ENCODE data around the gene DNAJC8.

DNAJC8 gene

GRCh38 chr1:28269529-28269928 is 36.7 kb upstream of the DNAJC8 start:
- TF ChIP-seq SPI1 (IDR thresholded peaks at IDR 0.05; ENCODE audit: low read depth, low read length): no peak
- no peak for TF ChIP-seq TAF1 (IDR thresholded peaks at IDR 0.05; ENCODE audit: low read depth, low read length)
- no peak for TF ChIP-seq POLR2A (IDR thresholded peaks at IDR 0.05; ENCODE audit: low read depth, low read length)
- no peak for TF ChIP-seq POU2F2 (IDR thresholded peaks at IDR 0.05; ENCODE audit: low read depth, low read length)
- no peak for TF ChIP-seq PAX5 (IDR thresholded peaks at IDR 0.05; ENCODE audit: insufficient read depth, low read length, severe bottlenecking)
- no peak for TF ChIP-seq POLR2AphosphoS5 (IDR thresholded peaks at IDR 0.05; ENCODE audit: low read depth, low read length)
- no peak for DNase-seq (ENCODE audit: insufficient read length, low spot score)
- no peak for FAIRE-seq

DNA sequence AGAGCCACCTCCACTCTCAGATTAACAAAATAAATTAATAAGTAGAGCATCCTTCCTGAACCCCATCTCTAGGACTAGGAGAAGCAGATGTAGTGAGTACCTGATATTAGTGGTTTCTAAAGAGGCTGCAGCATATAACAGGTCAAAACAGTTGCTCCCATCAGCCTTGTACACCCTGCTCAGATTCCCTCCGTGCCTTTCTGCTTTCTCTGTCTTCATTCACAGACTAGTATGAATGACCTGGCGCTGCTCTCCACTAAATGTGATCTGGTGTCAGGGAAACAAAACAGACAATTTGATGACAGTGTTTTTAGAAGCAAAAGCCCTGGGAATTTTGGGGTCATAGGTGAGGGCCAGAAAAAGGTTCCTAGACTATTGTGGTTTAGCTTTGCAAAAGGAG is 34.8 kb upstream of the DNAJC8 start:
- FAIRE-seq: no peak
- TF ChIP-seq POLR2A (IDR thresholded peaks at IDR 0.05; ENCODE audit: low read depth, low read length) (no peak), TAF1 (IDR thresholded peaks at IDR 0.05; ENCODE audit: low read depth, low read length) (no peak), POLR2AphosphoS5 (IDR thresholded peaks at IDR 0.05; ENCODE audit: low read depth, low read length) (no peak), SPI1 (IDR thresholded peaks at IDR 0.05; ENCODE audit: low read depth, low read length) (no peak), PAX5 (IDR thresholded peaks at IDR 0.05; ENCODE audit: insufficient read depth, low read length, severe bottlenecking) (no peak), POU2F2 (IDR thresholded peaks at IDR 0.05; ENCODE audit: low read depth, low read length) (no peak)
- no peak for DNase-seq (ENCODE audit: insufficient read length, low spot score)

DNA sequence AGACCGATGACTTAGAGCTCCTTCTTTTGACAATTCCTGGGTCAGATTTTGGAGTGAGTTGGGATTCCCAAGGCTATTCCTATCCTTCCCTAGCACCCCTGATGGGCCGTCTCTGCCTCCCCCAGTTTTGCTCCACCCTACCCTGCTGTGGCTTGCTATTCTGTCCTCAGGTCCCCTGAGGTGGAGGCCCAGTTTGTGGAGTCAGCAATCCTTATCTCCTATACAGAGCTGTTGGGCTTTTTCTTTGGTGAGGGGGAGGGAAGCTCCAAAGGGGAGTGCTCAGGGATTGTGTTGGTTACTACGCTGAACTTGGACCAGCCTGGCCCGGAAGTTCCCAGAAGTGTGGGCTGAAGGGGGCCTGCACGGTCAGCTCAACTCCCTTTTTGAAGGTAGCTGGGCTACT is 34.1 kb upstream of the DNAJC8 start:
- DNase-seq (ENCODE audit: insufficient read length, low spot score) (no peak), FAIRE-seq (no peak)
- TF ChIP-seq POLR2A (IDR thresholded peaks at IDR 0.05; ENCODE audit: low read depth, low read length): no peak
- TF ChIP-seq SPI1 (IDR thresholded peaks at IDR 0.05; ENCODE audit: low read depth, low read length): no peak

- FAIRE-seq: no peak
- no peak for TF ChIP-seq TAF1 (IDR thresholded peaks at IDR 0.05; ENCODE audit: low read depth, low read length)
- no peak for TF ChIP-seq POU2F2 (IDR thresholded peaks at IDR 0.05; ENCODE audit: low read depth, low read length)
- no peak for TF ChIP-seq SPI1 (IDR thresholded peaks at IDR 0.05; ENCODE audit: low read depth, low read length)
- TF ChIP-seq POLR2A (IDR thresholded peaks at IDR 0.05; ENCODE audit: low read depth, low read length): no peak
- no peak for TF ChIP-seq PAX5 (IDR thresholded peaks at IDR 0.05; ENCODE audit: insufficient read depth, low read length, severe bottlenecking)
- no peak for TF ChIP-seq POLR2AphosphoS5 (IDR thresholded peaks at IDR 0.05; ENCODE audit: low read depth, low read length)
- DNase-seq (ENCODE audit: insufficient read length, low spot score): no peak
Measured at GRCh38 chr1:28265577-28265976, 32.7 kb upstream of the DNAJC8 start.

GRCh38 chr1:28264897-28265296 is 32.1 kb upstream of the DNAJC8 start:
- FAIRE-seq: no peak
- TF ChIP-seq POLR2A (IDR thresholded peaks at IDR 0.05; ENCODE audit: low read depth, low read length): no peak
- no peak for TF ChIP-seq TAF1 (IDR thresholded peaks at IDR 0.05; ENCODE audit: low read depth, low read length)
- no peak for TF ChIP-seq PAX5 (IDR thresholded peaks at IDR 0.05; ENCODE audit: insufficient read depth, low read length, severe bottlenecking)
- no peak for TF ChIP-seq SPI1 (IDR thresholded peaks at IDR 0.05; ENCODE audit: low read depth, low read length)
- no peak for TF ChIP-seq POLR2AphosphoS5 (IDR thresholded peaks at IDR 0.05; ENCODE audit: low read depth, low read length)
- TF ChIP-seq POU2F2 (IDR thresholded peaks at IDR 0.05; ENCODE audit: low read depth, low read length): no peak
- no peak for DNase-seq (ENCODE audit: insufficient read length, low spot score)

DNA sequence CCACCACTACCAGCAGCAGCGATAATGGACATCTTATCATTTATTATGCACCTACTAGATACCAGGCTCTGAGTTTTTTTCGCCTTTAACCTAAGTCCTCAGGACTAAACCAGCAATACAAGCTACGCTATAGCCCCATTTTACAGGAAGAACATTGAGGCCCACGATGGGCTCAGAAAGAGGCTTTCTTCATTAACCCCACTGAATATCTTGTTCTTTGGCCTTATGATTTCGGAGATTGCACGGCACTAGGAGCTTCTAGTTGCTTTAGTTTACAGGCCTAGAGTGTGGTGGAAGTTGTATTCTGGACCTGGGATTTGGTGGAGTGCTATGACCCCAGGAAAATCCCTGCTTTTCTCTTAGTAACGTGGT is 28.0 kb upstream of the DNAJC8 start:
- DNase-seq (ENCODE audit: insufficient read length, low spot score) (no peak), FAIRE-seq (no peak)
- TF ChIP-seq TAF1 (IDR thresholded peaks at IDR 0.05; ENCODE audit: low read depth, low read length) (no peak), POLR2A (IDR thresholded peaks at IDR 0.05; ENCODE audit: low read depth, low read length) (no peak), POU2F2 (IDR thresholded peaks at IDR 0.05; ENCODE audit: low read depth, low read length) (no peak), PAX5 (IDR thresholded peaks at IDR 0.05; ENCODE audit: insufficient read depth, low read length, severe bottlenecking) (no peak), POLR2AphosphoS5 (IDR thresholded peaks at IDR 0.05; ENCODE audit: low read depth, low read length) (no peak), SPI1 (IDR thresholded peaks at IDR 0.05; ENCODE audit: low read depth, low read length) (no peak)

- TF ChIP-seq SPI1 (IDR thresholded peaks at IDR 0.05; ENCODE audit: low read depth, low read length): no peak
- no peak for TF ChIP-seq POLR2A (IDR thresholded peaks at IDR 0.05; ENCODE audit: low read depth, low read length)
- no peak for TF ChIP-seq POU2F2 (IDR thresholded peaks at IDR 0.05; ENCODE audit: low read depth, low read length)
- TF ChIP-seq TAF1 (IDR thresholded peaks at IDR 0.05; ENCODE audit: low read depth, low read length): no peak
- no peak for TF ChIP-seq PAX5 (IDR thresholded peaks at IDR 0.05; ENCODE audit: insufficient read depth, low read length, severe bottlenecking)
- TF ChIP-seq POLR2AphosphoS5 (IDR thresholded peaks at IDR 0.05; ENCODE audit: low read depth, low read length): no peak
- FAIRE-seq (no peak), DNase-seq (ENCODE audit: insufficient read length, low spot score) (no peak)
Measured at GRCh38 chr1:28259934-28260802, 27.3 kb upstream of the DNAJC8 start.

DNA sequence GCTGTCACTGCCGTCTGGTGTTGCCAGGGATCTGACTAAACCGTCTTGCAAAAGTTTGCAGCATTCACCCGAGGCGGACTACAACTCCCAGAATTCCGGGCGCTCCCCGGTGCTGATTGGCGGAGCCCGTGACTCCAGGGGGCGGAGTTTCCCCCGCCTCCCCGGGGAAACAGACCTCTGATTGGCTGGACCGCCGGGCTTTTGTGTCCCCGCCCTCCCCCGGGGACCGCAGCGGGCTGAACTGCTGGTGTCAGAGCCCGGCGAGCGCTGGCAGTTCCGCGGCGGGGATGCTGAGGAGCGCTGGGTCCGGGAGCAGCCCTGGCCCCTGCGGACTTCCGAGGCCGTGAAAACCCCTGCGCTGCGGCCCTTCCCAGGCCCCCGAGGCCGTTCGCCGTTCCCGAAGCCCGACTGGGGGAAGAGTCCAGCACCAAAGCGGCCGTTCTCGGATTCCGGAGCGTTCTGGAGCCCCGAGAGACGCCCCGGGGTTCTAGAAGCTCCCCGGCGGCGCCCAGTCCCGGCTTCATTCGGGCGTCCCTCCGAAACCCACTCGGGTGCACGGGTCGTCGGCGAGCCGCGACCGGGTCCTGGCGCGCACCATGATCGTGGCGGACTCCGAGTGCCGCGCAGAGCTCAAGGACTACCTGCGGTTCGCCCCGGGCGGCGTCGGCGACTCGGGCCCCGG is 26.6 kb upstream of the DNAJC8 start, which contains the start of gene SESN2:
TSS of gene SESN2 (plus strand) at position 267 of the 682 bp plus-strand sequence. CDS start at position 597, 330 bp downstream.
- DNase-seq (ENCODE audit: insufficient read length, low spot score): peak; percentile 97
- FAIRE-seq: peak; percentile 86
- TF ChIP-seq PAX5 (IDR thresholded peaks at IDR 0.05; ENCODE audit: insufficient read depth, low read length, severe bottlenecking) (no peak), POLR2AphosphoS5 (IDR thresholded peaks at IDR 0.05; ENCODE audit: low read depth, low read length) (peak; percentile 93), TAF1 (IDR thresholded peaks at IDR 0.05; ENCODE audit: low read depth, low read length) (peak; percentile 83), SPI1 (IDR thresholded peaks at IDR 0.05; ENCODE audit: low read depth, low read length) (peak; percentile 8; the same call in 1 of the 2 replicates), POU2F2 (IDR thresholded peaks at IDR 0.05; ENCODE audit: low read depth, low read length) (0 out of 2 replicates have a peak, but pooled peaks have one; percentile 6), POLR2A (IDR thresholded peaks at IDR 0.05; ENCODE audit: low read depth, low read length) (peak; percentile 93)

DNA sequence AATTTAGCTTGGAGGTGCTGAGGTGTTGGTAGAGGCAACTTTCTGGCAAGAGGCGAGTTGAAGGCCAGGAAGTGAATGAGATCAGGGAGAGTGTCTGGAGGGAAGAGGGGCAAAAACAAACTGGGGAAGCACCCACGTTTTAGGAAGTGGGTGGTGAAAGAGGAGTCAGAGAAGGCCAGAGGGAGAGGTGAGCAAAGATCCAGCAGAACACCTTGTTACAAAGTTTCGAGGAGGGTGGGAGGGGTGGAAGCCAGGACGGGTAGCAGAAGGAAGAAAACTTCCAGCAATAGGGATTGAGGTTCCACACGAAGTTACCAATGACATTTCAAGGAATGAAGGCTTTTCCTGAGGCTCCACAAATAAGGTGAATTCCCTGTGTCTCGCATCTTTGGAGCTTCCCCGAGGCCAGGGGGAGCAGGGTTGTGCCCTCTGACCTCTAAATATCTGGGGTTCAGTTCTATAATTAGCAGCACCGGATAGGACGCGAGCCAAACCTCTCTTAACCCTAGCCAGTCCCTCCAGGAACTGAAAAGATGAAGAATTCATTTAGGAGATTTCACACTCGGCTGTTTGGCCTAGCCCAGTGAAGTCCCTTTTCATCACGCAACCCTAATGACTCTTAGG is 25.9 kb upstream of the DNAJC8 start:
- DNase-seq (ENCODE audit: insufficient read length, low spot score) (no peak), FAIRE-seq (no peak)
- TF ChIP-seq SPI1 (IDR thresholded peaks at IDR 0.05; ENCODE audit: low read depth, low read length) (peak; percentile 50), TAF1 (IDR thresholded peaks at IDR 0.05; ENCODE audit: low read depth, low read length) (no peak)

Measured in GM12891 (cell line).